ENCODE data around the gene PRKCA. TPM values are rescaled to one million over a fixed set of nuclear protein-coding genes. Genes with fewer than 3 reads are reported as not detected.
A peak's percentile ranks its signal among the peaks of the same experiment; 100 is the strongest.

Gene PRKCA
- total and polyA plus RNA-seq, 2 donors from 2014 or later: 8.0 to 50.8 TPM

DNA sequence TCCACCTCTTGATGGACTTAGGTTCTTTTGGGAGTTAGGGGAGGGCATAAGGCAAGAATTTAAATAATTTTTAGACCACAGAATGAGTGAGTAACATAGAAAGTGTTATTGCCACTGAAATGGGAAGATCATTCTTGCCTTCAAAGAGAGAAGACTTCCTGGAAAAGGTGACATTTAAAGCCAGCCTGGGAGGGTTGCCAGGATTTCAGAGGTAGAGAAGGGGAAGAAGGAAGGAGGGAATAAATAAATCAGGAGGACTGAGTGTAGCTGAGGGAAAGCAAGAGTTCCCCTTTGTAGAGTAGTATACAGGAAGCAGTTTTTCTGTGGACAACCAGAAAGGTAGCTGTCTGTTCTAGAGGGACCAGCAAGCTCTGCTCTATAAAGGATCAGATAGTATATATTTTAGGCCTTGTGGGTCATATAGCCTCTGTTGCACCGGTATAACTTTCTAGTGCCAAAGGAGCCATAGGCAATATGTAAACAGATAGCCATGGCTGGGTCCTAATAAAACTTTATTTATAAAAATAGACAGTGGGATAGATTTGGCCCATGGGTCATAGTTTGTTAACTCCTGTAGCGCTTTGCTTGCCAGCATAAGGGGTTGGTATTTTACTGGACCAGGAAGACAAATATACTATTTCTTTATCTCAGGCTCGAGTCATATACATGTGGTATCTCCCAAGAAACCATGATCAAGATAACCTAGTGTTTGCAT lies 385.3 kb downstream of the PRKCA start:
- Histone ChIP-seq H3K27ac (ENCODE audit: low read depth in 2 of 2, low read length in 2 of 2) (no peak overlapping the region), H3K9me3 (ENCODE audit: control insufficient read depth in 2 of 3, insufficient read depth in 1 of 3, low read length in 3 of 3) (no peaks in the 10 kb centered on the region), H3K9ac (ENCODE audit: low read length in 3 of 3) (no peak overlapping the region), H3K4me1 (ENCODE audit: control insufficient read depth in 2 of 3, insufficient read depth in 2 of 3, low read depth in 1 of 3, low read length in 3 of 3) (peaks cover 1 to 5% (median 4%) of the 10 kb centered on the region in 3 donors), H3K27me3 (ENCODE audit: control insufficient read depth, insufficient read depth, low read length) (no peaks in the 10 kb centered on the region), H3K4me3 (ENCODE audit: low read length in 3 of 3) (no peak overlapping the region), H3K36me3 (ENCODE audit: control insufficient read depth in 2 of 3, insufficient read depth in 3 of 3, low read length in 3 of 3) (peaks cover 0 to 12% (median 6%) of the 10 kb centered on the region in 3 donors)
- DNase-seq (peak in 1 of 5 donors; percentile 3), FAIRE-seq (no peak)
- TF ChIP-seq, protein P1, sequence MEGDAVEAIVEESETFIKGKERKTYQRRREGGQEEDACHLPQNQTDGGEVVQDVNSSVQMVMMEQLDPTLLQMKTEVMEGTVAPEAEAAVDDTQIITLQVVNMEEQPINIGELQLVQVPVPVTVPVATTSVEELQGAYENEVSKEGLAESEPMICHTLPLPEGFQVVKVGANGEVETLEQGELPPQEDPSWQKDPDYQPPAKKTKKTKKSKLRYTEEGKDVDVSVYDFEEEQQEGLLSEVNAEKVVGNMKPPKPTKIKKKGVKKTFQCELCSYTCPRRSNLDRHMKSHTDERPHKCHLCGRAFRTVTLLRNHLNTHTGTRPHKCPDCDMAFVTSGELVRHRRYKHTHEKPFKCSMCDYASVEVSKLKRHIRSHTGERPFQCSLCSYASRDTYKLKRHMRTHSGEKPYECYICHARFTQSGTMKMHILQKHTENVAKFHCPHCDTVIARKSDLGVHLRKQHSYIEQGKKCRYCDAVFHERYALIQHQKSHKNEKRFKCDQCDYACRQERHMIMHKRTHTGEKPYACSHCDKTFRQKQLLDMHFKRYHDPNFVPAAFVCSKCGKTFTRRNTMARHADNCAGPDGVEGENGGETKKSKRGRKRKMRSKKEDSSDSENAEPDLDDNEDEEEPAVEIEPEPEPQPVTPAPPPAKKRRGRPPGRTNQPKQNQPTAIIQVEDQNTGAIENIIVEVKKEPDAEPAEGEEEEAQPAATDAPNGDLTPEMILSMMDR (IDR thresholded peaks at IDR 0.05; ENCODE audit: borderline replicate concordance, extremely low read depth, insufficient read depth): no peak
- intact Hi-C loops (cut with DNase I): no loop called here

DNA sequence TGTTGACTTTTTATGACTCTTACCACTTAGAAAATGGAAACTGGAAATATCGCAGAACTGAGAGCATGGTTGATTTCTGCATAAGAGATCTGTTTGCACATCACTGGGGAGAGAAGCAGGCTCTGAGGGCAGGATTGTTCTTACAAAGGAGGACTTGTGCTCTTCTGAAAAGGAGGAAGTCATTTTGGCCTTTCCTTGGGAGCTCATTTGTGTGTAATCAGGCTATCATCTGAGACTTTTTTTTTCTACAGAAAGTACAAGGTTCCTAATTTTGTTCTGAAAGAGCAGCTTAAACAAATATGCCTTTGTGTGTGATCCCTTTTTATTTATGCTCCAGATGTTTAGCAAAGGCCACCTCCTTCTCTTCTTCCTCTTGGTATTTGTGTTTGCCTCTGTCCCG lies 386.8 kb downstream of the PRKCA start:
- H3K27ac ChIP-seq (ENCODE audit: low read depth in 2 of 2, low read length in 2 of 2): no peak overlapping the region
- intact Hi-C loops (cut with DNase I): no loop called here
- peaks cover 0 to 9% (median 8%) of the 10 kb centered on the region in 3 donors for H3K4me1 ChIP-seq (ENCODE audit: control insufficient read depth in 2 of 3, insufficient read depth in 2 of 3, low read depth in 1 of 3, low read length in 3 of 3)
- peaks cover 0 to 12% (median 6%) of the 10 kb centered on the region in 3 donors for H3K36me3 ChIP-seq (ENCODE audit: control insufficient read depth in 2 of 3, insufficient read depth in 3 of 3, low read length in 3 of 3)
- H3K9me3 ChIP-seq (ENCODE audit: control insufficient read depth in 2 of 3, insufficient read depth in 1 of 3, low read length in 3 of 3): no peaks in the 10 kb centered on the region
- FAIRE-seq: no peak
- H3K9ac ChIP-seq (ENCODE audit: low read length in 3 of 3): no peak overlapping the region
- DNase-seq: peak in 1 of 5 donors; percentile 2
- TF ChIP-seq, protein P1 (IDR thresholded peaks at IDR 0.05; ENCODE audit: borderline replicate concordance, extremely low read depth, insufficient read depth): no peak
- H3K27me3 ChIP-seq (ENCODE audit: control insufficient read depth, insufficient read depth, low read length): no peaks in the 10 kb centered on the region
- H3K4me3 ChIP-seq (ENCODE audit: low read length in 3 of 3): no peak overlapping the region

DNA sequence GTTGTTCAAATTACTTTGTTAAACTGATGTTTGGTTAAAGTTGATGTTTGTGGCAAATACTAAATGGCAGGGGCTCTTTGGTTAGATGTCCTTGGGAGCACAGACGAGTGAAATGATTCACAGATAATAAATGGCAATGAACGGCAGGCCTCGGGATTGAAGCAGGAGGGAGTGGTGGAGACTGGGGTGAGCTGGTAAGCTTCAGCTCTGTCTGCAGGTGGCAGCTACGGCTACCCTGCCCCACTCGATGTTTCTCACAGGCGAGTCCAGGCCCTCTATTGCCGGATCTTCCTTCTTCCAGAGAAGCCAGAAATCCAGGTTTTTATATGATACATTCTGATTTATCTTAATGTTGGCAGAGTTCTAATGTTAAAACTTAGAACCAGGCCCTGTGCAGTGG lies 387.8 kb downstream of the PRKCA start:
- no peak overlapping the region for H3K4me3 ChIP-seq (ENCODE audit: low read length in 3 of 3)
- peaks cover 0 to 12% (median 6%) of the 10 kb centered on the region in 3 donors for H3K36me3 ChIP-seq (ENCODE audit: control insufficient read depth in 2 of 3, insufficient read depth in 3 of 3, low read length in 3 of 3)
- no peak overlapping the region for H3K9ac ChIP-seq (ENCODE audit: low read length in 3 of 3)
- intact Hi-C loops (cut with DNase I): no loop called here
- no peaks in the 10 kb centered on the region for H3K27me3 ChIP-seq (ENCODE audit: control insufficient read depth, insufficient read depth, low read length)
- no peak overlapping the region for H3K27ac ChIP-seq (ENCODE audit: low read depth in 2 of 2, low read length in 2 of 2)
- FAIRE-seq (no peak), DNase-seq (peak in 1 of 5 donors; percentile 7)
- H3K9me3 ChIP-seq (ENCODE audit: control insufficient read depth in 2 of 3, insufficient read depth in 1 of 3, low read length in 3 of 3): no peaks in the 10 kb centered on the region
- H3K4me1 ChIP-seq (ENCODE audit: control insufficient read depth in 2 of 3, insufficient read depth in 2 of 3, low read depth in 1 of 3, low read length in 3 of 3): peaks cover 0 to 9% (median 8%) of the 10 kb centered on the region in 3 donors
- TF ChIP-seq, protein P1 (IDR thresholded peaks at IDR 0.05; ENCODE audit: borderline replicate concordance, extremely low read depth, insufficient read depth): no peak
